Right lobe of liver (tissue), 4 donors: ENCODE results near the gene TEPSIN.

Experiments used
- CTCF ChIP-seq, 4 donors: fragments of 200-600 bp in 3 of 4; fragments of 450-650 bp in 1 of 4; IDR thresholded peaks; one replicate each; pipeline versions ENCODE4 v1.5.1 to v1.8.0; 2016 to 2022; ENCODE audit warnings: antibody characterized with exemption in 4 of 4, mild to moderate bottlenecking in 2 of 4
- POLR2A ChIP-seq: fragments of 450-650 bp; IDR thresholded peaks from one replicate; pipeline ENCODE4 v1.6.1; 2017; ENCODE audit warnings: antibody characterized with exemption, mild to moderate bottlenecking
- donor health status: DM: no; HTN: no; CAD: no.
- donor health status: DM: no; HTN: no; CAD: no.
- donor health status: DM: no; HTN: yes; CAD: no.

GRCh38 chr17:81179861-81180260 is 59.0 kb downstream of the TEPSIN start:
- TF ChIP-seq CTCF (IDR thresholded peaks at IDR 0.05) = no peak
- no peak for TF ChIP-seq POLR2A
